Activated CD4-positive, alpha-beta T cell treated with anti-CD3 and anti-CD28 coated beads for 4 hours (primary cell): ENCODE results near the gene SYCP2.

Experiments used
- DNase-seq, 2 donors: peaks; one replicate each; pipeline ENCODE4 v3.0.0-alpha.2; 2020

The SYCP2 gene

DNA sequence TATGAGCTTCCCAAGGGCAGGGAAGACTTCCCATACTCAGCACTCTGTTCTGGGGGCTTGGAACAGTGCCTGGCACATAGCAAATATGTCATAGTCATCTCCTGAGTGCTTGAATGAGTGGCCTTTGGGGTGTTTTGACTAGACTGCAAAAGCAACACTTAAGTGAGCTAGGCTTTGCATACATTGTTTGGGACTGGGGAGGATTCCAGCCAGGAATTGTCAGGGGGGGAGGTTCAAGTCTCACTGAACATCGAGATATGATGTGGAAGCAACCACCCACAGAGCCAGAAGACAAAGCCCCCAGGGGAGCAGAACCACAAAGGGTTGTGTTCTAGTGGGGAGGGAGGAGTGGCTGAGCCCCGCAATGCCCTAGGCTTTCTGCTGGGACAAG is 98.4 kb downstream of the SYCP2 start:
- DNase-seq: no peak

DNA sequence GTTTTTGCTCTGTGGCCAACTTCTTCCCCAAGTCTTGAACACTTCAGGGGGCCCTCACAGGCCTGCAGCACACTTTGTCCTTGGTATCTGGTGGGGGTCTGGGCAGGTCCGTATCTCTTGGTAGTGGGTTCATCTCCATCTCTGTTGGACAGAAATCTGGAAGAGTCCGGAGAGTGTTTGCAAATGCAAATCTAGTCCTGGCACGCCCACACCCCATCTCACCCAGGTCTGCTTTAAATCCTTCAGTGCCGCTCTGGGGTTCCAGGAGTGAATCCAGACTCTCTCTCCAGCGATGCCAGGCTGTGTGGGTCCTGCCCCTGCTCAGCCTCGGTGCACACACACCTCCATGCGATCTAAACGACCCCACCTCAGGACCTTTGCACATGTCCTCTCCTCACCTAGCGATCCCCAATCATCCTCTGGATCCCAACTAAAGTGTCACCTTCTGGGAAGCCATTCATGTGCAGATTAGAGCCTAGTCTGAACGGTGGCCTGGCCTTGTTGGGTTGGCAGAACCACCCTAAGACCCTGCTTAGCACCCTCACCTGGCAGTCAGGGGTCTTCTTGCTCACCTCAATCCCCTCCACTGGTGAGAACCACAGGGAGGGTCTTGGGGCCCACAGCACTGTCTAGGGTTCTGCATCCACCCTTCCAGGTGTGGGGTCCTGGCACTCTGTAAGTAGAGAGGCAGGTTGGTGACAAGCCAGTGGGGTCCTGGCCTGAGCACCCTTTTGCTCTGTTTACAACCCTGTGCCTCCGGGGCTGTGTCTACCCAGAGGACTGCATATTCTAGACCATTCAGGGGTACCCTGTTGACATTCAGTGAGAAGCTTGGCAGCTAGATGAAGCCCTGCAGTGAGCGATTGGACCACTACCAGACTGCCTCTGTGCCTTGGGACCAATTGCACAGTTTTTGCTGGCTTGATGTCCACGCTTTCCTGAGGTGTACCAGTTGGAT is 100.8 kb downstream of the SYCP2 start:
- no peak for DNase-seq

DNA sequence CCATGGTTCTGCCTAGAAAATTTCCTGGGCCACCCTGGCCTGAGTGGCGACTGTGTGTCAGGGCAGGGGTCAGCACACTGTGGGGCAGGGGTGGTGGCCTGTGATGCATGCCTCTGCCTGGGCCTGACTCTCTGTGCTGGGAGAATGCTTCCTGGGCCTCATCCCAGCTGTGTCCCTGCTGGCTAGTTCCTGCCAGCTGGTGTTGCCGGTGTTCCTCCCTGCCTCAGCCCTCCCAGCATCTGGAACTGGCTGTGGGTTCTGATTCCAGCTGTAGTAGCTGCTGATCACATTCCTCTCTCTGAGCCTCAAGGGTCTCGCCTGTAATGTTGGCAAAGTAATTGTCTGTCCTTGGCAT is 101.5 kb downstream of the SYCP2 start:
- DNase-seq: no peak

DNA sequence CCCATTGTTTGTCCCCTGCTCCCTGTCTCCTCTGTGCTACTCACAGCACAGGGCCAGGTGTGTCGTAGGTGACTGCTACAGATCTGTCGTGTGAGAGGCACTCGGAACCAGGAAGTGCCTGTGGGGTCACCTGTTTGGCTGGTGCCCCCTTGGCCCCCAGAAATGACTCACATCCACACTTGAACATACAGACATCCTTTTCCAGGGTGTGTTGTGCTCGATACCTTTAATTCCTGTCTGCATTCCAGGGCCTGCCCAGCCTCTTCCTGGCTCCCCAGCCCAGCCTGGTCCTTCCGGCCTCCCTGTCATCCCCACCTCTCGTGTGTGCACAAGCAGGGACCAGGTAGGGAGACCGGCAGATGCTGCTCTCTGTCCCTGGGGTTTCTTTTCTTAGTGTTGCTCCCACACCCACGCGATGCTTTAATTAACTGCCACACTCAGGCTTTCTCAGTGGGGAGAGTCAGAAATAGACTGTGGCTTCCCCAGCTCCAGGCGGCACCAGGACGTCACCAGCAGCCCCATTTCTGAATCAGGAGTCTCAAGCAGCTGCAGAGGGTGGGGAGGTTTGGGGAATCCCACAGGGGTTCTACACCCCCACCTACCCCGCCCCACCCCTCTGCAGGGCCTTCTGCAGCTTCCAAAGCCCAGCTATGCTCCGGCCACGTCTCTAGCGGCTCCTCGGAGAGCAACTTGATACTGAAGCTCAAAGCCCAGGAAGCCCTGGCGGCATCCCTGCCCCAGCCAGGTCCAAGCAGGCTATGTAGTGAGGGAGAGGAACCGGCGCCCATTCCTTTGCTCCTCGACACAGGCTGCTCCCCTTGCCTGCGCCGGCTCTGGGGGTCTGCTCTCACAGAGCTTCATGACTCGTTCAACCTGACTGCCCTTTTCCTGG is 102.2 kb downstream of the SYCP2 start:
- no peak for DNase-seq

DNA sequence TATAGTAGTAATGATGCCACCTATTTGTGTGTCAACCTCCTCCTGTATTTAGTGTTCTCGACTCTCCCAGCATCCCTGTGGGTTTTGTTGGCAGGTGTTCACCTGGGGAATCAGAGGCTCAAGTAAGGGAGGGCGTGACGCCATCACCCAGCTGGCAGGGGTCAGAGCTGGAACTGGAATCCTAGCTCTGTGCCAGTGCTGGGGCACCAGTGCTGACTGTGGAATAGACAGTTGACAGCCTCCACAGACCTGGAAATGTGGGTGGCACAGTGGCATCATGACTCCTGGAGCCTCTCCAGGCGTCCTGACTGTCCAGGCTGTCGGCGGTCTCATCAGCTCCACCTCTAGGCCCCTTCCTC is 102.8 kb downstream of the SYCP2 start:
- no peak for DNase-seq

DNA sequence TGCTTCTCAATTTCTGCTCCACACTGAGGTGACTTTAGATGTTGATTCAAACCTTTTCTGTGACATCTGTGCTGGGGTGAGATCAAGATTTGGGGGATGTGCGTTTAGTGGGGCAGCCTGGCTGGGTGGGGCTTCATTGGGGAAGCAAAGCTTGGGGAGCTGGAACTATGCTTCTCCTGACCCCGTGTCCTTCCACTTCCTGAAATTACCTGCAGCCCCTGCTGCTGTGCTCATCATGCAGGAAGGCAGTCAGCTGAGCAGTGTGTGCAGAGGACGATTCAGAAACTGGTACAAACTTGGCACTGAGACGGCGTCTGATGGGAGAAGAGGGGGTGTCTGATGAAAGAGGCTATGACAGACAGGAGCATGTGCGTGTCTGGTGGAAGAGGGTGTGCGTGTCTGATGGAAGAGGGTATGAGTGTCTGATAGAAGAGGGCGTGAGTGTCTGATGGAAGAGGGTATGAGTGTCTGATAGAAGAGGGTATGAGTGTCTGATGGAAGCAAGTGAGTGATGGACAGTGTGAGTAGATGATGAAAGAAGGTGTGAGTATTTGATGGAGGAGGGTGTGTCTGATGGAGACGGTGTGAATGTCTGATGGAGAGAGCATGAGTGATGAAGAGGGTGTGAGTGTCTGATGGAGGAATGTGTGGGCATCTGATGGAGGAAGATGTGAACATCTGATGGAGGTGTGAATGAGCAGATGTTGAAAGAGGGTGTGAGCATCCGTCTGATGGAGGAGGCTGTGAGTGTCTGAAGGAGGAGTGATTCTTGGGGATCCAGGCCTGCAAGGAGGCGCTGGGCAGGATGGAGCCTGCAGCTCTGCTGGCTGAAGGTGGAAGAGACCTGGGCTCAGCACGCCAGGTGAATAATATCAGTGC is 103.4 kb downstream of the SYCP2 start:
- DNase-seq: no peak

DNA sequence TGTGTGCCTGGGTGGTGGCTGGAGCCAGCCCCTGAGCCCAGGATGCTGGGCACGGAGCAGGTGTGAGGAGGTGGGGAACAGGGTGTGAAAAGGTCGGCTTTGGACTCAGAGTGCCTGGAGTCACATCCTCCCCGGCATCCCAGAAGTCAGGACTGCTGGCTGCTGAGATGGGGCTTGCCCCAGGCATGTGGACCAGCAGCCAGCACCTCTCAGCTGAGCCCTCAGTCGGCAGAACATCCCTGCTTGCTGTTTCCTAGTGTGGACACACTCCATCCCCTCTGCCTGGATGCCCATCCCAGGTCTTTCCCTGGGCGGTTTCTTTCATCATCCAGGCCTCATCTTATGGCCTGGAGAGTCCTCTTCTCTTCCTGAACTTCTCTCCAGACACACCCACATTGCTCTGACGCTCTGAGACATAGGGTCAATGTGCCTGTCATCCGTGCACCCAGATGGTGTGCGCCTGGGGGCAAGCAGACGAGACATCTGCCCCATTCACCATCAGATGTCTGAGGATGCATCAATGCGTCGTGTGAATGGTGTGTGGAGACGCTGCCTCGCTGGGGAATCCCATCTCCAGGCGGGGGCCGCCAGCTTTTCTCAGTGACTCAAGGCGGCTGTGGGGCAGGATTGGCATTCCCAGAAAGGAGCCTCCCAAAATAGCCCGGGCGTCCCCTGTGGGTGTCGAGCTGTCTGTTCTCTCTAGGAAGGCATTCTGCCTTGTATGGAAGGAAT is 104.2 kb downstream of the SYCP2 start:
- no peak for DNase-seq

DNA sequence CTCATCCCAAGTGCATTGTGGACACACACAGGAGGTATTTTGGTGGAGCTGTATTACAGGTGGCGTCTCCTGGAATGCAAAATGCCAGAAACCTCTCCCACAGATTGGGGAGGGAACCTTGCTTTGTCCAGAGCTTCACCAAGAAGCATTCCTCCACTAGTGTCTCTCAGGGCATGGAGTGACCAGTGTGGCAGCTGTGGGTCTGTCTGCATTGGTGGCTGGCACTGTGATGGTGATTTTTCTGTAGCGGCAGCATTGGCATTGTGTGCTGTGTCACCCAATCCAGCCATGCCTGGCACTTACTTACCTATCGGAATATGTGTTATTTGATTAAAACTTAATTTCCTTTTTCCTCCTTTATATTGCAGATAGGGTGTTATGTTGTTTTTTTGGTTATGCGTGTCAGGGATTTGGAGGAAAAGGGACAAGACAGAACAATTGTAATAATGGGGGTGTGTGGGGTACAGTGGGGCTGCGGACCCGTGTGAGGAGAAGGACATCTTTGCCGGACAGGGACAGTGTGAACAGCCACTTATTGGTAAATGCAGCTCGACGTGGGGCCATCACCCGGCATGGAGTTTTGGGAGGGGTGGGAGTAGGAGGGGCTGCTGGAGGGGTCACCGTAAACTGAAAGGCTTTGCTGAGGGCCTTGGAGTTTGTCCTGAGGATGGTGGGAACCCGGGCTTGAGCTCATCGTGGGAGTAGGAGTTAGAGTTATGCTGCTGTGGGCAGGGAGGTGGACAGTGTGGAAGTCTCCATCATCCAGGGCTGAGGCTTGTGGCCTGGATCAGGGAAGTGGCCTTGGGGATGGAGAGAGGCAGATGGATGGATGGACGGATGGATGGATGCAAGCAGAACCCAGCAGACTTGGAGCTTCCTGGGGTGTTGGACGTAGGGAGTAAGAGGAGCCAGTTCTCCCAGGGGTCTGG is 105.0 kb downstream of the SYCP2 start:
- DNase-seq: no peak

DNA sequence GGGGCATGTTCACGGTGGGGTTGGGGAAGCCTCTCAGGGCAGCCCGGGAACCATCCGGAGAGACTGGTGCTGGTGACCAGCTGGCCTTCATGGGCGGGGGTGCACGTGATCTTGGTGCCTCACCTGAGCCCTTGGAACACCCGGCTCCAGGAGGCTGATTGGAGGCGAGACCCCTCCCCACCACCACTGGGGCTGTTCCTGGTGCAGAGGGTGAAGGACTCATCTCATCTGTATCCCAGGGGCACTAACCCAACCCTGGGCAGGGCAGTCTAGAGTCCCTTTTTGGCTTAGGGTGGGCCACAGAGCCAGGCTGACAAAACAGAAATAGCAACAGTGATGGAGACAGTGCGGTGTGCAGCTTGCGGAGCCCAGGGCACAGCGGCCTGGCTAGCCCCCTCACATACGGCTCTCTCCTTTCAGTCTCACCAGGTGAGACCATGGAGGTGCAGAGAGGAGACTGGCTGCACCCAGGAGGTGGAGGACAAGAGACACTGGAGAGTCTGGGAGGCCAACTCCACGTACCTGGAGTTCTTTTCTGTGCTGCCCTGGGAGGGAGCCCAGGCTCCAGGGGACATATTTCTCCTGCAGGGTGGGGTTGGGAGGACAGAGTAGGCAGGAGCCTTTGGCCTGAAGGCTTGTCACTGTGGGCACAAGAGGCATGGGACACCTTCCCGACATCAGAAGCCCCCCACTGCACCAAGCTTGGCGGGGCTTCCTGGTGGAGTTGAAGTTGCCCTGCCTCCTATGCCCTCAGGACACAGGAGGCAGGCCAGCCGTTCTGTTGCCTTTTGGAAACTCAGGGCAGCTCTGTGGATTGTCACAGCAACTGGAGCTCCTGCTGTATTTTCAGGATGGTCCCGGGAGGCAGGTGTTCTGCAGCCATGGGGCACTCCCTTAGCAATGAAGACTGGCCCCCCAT is 106.0 kb downstream of the SYCP2 start:
- DNase-seq: no peak

DNA sequence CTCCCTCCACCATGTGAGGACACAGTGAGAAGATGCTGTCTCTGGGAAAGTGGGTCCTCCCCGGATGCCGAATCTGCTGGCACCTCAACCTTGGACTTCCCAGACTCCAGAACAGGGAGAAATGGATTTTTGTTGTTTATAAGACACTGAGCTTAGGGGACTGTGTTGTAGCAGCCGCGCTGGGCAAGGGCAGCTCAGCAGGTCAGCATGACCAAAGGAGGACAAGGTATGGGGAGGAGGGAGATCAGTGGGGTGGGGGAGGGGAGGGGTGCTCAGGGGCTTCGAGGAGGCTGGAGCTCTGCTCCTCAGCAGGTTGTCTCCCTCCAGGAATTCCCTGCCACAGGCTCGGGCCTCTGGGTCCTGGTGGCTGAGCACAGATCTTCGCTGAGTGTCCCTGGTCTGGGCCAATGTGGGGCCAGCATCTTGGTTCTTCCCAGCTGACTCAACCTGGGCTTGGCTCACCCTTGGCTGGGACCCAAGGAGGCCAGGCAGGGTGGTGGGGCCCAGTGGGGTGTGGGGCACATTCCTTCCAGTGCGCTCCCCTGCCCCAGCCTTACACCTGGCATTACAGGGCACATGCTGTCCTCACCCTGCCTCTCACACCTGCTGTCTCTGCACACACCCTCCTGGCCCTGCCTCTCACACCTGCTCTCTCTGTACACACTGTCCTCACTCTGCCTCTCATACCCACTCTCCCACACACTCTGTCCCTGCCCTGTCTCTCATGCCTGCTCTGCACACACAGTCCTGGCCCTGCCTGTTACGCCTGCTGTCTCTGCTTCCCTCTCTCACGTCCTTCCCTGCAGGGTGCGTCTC is 107.3 kb downstream of the SYCP2 start:
- DNase-seq: no peak

DNA sequence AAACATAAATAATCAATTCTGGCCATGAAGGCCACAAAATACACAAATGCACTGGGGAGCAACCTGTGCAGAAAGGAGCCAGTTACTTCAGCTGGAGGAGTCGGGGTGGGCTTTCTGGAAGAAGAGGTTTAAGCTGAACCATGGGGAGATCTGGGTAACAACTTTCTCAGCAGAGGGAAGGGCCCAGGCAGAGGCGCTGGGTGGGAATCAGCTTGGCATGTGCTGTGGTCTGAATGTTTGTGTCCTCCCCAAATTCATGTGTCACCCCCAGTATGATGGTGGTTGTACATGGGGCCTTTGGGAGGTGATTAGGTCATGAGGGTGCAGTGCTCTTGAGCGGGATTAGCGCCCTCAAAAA is 107.9 kb downstream of the SYCP2 start:
- DNase-seq: no peak

DNA sequence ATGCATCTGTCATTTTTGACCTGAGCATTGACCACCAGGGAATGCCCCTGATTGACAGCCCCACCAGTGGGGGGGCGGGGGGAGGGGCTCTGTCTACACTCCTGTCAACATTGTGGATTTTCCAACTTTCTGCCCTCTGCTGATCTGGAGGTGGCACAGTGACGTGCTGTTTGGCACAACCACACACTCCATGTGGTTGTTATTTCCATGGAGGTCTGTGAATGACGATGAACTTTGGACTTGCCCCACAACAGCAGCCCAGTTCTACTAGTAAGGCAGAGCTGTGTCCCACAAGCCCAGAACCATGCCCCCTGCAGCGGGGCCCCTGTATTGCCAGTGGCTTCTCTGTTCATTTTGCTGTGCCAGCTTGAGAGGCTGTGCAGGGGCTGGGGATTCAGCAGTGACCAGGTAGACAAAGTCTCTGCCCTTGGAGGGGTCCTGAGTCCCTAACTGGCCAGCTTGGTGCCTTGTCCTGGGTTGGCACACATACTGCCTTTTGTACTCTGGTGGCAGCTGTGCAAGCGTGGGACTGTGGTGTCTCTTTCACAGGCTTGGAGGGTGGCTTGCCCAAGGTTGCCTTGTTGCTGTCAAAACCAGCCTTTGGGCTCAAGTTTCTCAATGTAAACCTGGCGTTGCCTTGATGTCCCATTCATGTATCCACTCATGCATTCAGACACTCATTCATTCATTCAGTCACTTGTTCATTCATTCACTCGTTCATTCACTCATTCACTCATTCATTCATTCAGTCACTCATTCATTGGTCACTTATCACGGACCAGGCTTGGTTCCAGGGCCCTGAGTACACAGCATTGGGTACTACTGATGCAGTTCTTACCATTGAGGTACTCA is 108.5 kb downstream of the SYCP2 start:
- DNase-seq: no peak

DNA sequence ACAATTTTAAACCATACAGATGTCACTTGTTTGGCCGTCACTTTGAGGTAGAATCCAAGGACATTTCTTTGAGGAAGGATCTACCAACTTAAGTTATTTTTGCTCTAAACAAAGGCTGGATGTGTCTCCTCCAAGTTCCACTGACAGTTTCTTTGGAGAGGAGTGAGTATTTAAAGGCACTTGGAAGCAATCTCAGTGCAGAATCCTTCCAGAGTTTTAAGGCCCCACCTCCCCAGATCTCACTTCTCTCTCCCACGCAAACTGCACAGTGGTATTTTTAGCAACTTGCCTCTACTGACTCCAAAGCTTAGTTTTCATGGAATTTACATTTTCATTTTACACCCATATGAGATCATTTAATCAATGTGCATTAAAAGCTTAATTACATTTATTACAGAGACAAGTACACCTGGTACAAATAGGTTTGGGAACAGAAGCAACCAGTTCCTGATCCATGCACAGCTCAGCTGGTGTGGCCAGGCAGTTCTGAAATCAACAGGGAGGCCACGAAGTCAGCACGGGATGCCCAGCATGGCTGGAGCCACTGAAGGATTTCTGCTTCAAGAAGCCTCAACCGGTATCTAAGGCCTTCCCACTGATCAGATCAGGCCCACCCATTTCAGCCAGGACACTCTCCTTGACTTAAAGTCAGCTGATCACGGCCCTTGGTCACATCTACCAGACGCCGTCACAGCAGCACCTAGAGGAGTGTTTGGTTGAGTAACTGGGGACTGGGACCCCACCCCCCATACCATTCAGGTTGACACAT is 109.8 kb downstream of the SYCP2 start:
- DNase-seq: no peak

DNA sequence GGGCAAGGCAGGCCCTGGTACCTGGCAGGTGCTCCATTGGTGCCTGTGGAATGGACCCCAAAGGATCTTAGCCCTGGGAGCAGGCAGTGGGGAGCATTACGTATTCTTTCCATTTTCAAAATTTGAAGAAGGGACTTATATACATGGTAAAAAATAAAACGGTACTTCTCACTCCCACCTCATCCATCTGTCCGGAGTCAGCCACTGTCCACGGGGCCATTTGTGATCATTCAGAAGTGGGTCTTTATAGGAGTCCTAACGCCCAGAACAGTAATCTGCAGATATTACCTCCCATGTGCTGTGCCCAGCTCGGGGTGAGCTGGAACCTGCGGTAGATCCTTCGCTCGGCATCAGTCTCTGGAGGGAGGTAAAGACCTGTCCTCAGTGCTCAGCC is 110.4 kb downstream of the SYCP2 start:
- no peak for DNase-seq

DNA sequence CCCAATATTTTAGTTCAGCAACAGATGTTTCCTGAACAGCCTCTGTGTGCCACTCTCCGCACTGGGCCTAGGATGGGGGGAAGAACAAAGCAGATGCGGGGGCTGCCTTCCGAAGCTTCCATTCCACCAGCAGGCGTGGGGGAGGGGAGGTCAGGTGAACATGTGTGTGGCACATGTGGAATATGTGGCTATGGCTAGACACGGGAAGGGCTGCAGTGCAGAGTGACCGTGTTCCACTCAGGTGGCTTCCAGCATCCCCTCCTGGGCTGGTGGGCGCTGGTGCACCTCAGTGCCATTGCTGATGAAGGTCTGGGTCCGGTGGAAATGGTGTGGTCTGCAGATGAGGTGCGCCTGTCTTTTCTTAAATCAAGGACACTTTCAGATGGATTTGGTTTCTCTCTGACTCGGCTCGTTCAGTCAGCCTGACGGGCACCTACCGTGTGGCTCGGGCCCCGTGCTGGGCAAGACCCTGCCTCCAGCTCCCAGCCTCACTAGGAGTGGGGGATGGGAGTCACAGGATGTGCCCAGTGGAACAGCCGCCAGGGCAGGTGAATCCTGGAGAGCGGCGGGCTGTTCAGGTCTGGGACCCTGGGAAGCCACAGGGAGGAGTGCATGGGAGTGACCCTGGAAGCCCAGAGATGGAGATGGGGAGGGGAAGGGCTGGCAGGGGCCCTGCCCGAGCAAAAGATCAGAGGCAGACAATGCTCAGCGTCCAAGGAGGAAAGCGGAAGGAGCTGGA is 111.0 kb downstream of the SYCP2 start:
- DNase-seq: no peak

DNA sequence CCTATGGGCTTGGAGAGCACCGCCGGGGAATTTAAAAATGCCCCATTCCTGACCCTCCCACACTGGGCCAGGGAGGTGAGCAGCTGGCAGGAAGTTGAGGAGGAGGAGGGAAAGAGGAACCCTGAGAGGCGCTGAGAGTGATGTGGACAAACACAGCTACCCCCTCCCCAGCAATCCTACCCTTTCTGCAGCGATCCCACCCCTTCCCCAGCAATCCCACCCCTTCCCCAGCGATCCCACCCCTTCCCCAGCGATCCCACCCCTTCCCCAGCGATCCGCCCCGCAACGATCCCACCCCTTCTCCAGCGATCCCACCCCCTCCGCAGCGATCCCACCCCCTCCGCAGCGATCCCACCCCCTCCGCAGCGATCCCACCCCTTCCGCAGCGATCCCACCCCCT is 111.6 kb downstream of the SYCP2 start:
- DNase-seq: no peak

DNA sequence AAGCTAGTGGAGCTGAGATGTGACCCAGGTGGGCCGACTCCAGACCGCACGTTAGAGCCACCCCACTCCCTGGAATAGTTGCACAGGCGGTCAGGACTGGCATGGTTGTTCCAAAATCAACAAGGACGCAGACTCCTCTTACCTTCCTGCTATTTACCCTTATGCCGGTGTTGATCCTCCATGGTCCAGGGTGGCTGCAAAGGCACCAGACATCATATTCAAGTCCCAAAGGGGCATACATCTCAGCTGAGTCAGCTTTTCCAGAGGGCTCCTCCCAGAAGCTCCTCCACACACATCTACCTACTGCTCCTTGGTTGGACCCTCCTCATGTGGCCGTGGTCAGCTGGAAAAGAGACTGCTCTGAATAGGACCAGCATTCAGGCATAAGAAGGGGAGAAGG is 112.2 kb downstream of the SYCP2 start:
- DNase-seq: no peak
